Pulmonary artery endothelial cell (primary cell): Measurements from ENCODE around the gene STXBP2. TPM values are rescaled to one million over a fixed set of nuclear protein-coding genes. Genes with fewer than 3 reads are reported as not detected.

Experiments
- DNase-seq: peaks from one replicate; pipeline ENCODE4 v3.0.0-alpha.2; 2011; ENCODE audit warnings: low read depth, low spot score
- total RNA-seq: library from RNA; depleted of rRNA; stranded (reverse); fragments of >200 nt; gene quantifications from 2 replicates; pipeline ENCODE4 v1.2.3, GENCODE V29; 2014

STXBP2 gene
- 29.5 and 30.9 TPM in 2 replicates for total RNA-seq

GRCh38 chr19:7636691-7637373, at the start of gene STXBP2:
Gene STXBP2, plus strand, starts transcription at chr19:7637110. Its CDS starts 40 bp downstream, at chr19:7637150.
- no peak for DNase-seq

- no peak for DNase-seq
These were observed 47.1 kb upstream of the STXBP2 start for GRCh38 chr19:7589822-7590221.

- no peak for DNase-seq
These were observed 46.7 kb upstream of the STXBP2 start for GRCh38 chr19:7590256-7590655.

- DNase-seq = no peak
These were observed 41.3 kb upstream of the STXBP2 start, which contains the start of gene CAMSAP3 for GRCh38 chr19:7595466-7596133. Gene CAMSAP3, plus strand, starts transcription at chr19:7595863. Its CDS starts 140 bp downstream, at chr19:7596003.

GRCh38 chr19:7596211-7596937, 40.5 kb upstream of the STXBP2 start:
- no peak for DNase-seq

- DNase-seq = no peak
These were observed 39.2 kb upstream of the STXBP2 start for GRCh38 chr19:7597689-7598088.

GRCh38 chr19:7598180-7598579, 38.7 kb upstream of the STXBP2 start:
- no peak for DNase-seq

GRCh38 chr19:7600721-7601120, 36.2 kb upstream of the STXBP2 start:
- DNase-seq = no peak

- DNase-seq = no peak
These were observed 34.5 kb upstream of the STXBP2 start for GRCh38 chr19:7602240-7602934.

- DNase-seq = no peak
These were observed 33.9 kb upstream of the STXBP2 start for GRCh38 chr19:7602935-7603497.

- no peak for DNase-seq
These were observed 33.0 kb upstream of the STXBP2 start for GRCh38 chr19:7603919-7604318.

GRCh38 chr19:7605490-7606222, 31.3 kb upstream of the STXBP2 start:
- no peak for DNase-seq

GRCh38 chr19:7606289-7606688, 30.6 kb upstream of the STXBP2 start:
- DNase-seq = no peak

- DNase-seq = no peak
These were observed 29.6 kb upstream of the STXBP2 start for GRCh38 chr19:7607212-7607873.

GRCh38 chr19:7607874-7608560, 28.9 kb upstream of the STXBP2 start:
- no peak for DNase-seq

- DNase-seq = no peak
These were observed 26.2 kb upstream of the STXBP2 start for GRCh38 chr19:7610491-7611240.

GRCh38 chr19:7611541-7612279, 25.2 kb upstream of the STXBP2 start:
- no peak for DNase-seq
